ENCODE data around the gene DTYMK.

GRCh38 chr2:241672243-241673188 is 14.1 kb downstream of the DTYMK start:
- TF ChIP-seq FOXM1 (IDR thresholded peaks at IDR 0.05; ENCODE audit: low read depth) (no peak), CTCF (IDR thresholded peaks at IDR 0.05) (no peak), GATA2 (CRISPR knock-in tag; IDR thresholded peaks at IDR 0.05) (no peak), TEAD4 (IDR thresholded peaks at IDR 0.05; ENCODE audit: borderline replicate concordance, insufficient read depth) (no peak), YY1 (IDR thresholded peaks at IDR 0.05; ENCODE audit: low read depth) (no peak), TAF1 (IDR thresholded peaks at IDR 0.05; ENCODE audit: borderline replicate concordance, low read depth, low read length) (no peak)
